ENCODE results near the gene PON3. TPM values are rescaled to one million over a fixed set of nuclear protein-coding genes. Genes with fewer than 3 reads are reported as not detected.

The PON3 gene
- total RNA-seq, 1 experiment from 2014 or later, result not detected

DNA sequence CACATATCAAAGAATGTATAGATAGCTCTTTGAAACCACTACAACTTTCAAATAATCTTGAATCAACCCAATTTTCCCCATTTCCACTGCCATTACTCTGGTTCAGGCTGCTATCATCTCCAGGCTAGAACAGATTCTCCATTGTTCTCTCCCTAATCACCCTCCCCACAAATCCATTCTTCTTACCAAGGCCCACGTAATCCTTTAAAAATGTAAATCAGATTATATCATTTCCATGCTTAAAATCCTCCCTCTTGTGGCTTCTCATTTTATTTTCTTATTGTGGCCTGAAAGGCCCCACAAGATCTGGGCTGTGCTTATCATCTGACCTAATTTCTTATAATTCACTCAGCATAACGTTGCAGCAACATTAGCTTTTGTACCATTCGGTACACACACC is 68.8 kb downstream of the PON3 start:
- H3K9ac ChIP-seq (ENCODE audit: low read length), result no peak overlapping the region
- H3K9me3 ChIP-seq (ENCODE audit: low read length), result no peaks in the 10 kb centered on the region
- H4K20me1 ChIP-seq (ENCODE audit: insufficient read depth, low read depth, low read length), result no peaks in the 10 kb centered on the region
- DNase-seq, result no peak
- H3K4me3 ChIP-seq (ENCODE audit: low read length), result no peak overlapping the region
- no peaks in the 10 kb centered on the region for H3K9me2 ChIP-seq (replicated peaks; ENCODE audit: insufficient read depth, low read length)
- no peaks in the 10 kb centered on the region for H3K4me1 ChIP-seq (ENCODE audit: low read length)
- H3K27ac ChIP-seq (ENCODE audit: low read length), result no peak overlapping the region
- no peak overlapping the region for H3K4me2 ChIP-seq (ENCODE audit: low read depth, low read length, poor library complexity, severe bottlenecking)
- H3K27me3 ChIP-seq (ENCODE audit: low read length), result no peaks in the 10 kb centered on the region
- H3K36me3 ChIP-seq (ENCODE audit: insufficient read depth, low read length), result no peaks in the 10 kb centered on the region
- H3K79me2 ChIP-seq (ENCODE audit: low read length), result no peaks in the 10 kb centered on the region
- H2AFZ ChIP-seq (ENCODE audit: low read length), result no peak overlapping the region

DNA sequence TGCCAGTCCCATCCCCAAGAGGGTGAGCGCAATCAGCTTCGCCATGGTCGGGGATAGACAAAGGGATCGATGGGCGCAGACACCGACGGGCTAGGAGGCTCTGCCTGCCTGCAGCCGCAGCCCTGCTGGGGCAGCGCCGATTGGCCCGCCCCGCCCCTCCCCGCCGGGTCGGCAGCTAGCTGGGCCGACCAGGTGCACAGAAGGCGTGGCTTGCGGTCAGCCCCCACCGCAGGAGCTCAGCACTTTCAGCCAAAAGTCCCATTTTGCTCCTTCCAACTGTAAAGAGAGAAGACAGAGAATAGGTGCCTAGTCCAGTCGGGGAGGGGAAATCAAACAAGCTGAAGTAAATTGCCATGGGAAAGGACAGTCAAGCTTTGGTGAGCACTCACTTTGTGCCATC is 71.7 kb downstream of the PON3 start, which contains the start of gene PON1:
Gene PON1 (minus strand): TSS at position 102 of the 400 bp plus-strand sequence. CDS start 57 bp downstream, at position 45.
- Histone ChIP-seq H3K4me1 (ENCODE audit: low read length) (no peaks in the 10 kb centered on the region), H3K79me2 (ENCODE audit: low read length) (no peaks in the 10 kb centered on the region), H2AFZ (ENCODE audit: low read length) (no peak within 1 kb of the TSS), H4K20me1 (ENCODE audit: insufficient read depth, low read depth, low read length) (no peaks in the 10 kb centered on the region), H3K9me3 (ENCODE audit: low read length) (no peaks in the 10 kb centered on the region), H3K36me3 (ENCODE audit: insufficient read depth, low read length) (no peaks in the 10 kb centered on the region), H3K4me3 (ENCODE audit: low read length) (no peak within 1 kb of the TSS), H3K9ac (ENCODE audit: low read length) (no peak within 1 kb of the TSS), H3K9me2 (replicated peaks; ENCODE audit: insufficient read depth, low read length) (no peaks in the 10 kb centered on the region), H3K27me3 (ENCODE audit: low read length) (no peaks in the 10 kb centered on the region), H3K27ac (ENCODE audit: low read length) (no peak within 1 kb of the TSS), H3K4me2 (ENCODE audit: low read depth, low read length, poor library complexity, severe bottlenecking) (no peak within 1 kb of the TSS)
- DNase-seq, result no peak

DNA sequence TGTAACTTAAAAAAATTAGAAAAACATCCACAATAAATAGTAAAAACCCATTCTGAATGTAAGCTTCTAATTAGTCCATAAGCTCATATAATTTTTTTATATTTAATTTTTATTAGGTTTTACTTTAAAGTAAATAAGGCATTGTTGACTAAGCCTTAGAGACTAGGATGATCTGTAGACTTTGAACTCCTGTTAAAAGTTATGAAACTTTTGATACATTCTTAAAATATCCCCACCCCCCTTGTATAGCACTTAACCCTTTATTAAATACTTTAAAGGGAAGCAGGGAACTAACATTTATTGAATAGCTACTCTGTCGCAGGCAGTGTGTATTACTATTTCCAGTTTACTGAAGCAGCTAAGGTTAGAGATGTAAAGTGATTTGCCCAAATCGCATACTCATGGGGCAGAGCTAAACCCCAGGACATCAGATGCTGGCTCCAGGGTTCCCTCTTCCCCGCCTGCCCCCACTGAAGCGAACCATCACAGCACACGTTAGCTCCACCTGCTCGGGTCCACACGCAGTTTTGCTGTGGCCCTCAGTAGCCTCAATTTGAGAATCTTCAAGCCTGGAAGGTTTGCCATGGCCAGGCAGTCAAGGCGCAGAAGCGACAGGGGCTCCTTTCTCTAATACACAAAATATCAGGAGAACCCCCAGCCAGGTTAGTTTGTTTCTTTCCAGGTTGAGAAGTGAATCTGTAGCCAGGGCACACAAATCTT is 72.6 kb downstream of the PON3 start:
- H4K20me1 ChIP-seq (ENCODE audit: insufficient read depth, low read depth, low read length), result no peaks in the 10 kb centered on the region
- no peak overlapping the region for H3K4me2 ChIP-seq (ENCODE audit: low read depth, low read length, poor library complexity, severe bottlenecking)
- H3K4me1 ChIP-seq (ENCODE audit: low read length), result no peaks in the 10 kb centered on the region
- no peak overlapping the region for H3K27ac ChIP-seq (ENCODE audit: low read length)
- no peaks in the 10 kb centered on the region for H3K27me3 ChIP-seq (ENCODE audit: low read length)
- H3K9ac ChIP-seq (ENCODE audit: low read length), result no peak overlapping the region
- H3K4me3 ChIP-seq (ENCODE audit: low read length), result no peak overlapping the region
- H2AFZ ChIP-seq (ENCODE audit: low read length), result no peak overlapping the region
- no peaks in the 10 kb centered on the region for H3K36me3 ChIP-seq (ENCODE audit: insufficient read depth, low read length)
- no peaks in the 10 kb centered on the region for H3K79me2 ChIP-seq (ENCODE audit: low read length)
- no peak for DNase-seq
- H3K9me3 ChIP-seq (ENCODE audit: low read length), result no peaks in the 10 kb centered on the region
- H3K9me2 ChIP-seq (replicated peaks; ENCODE audit: insufficient read depth, low read length), result no peaks in the 10 kb centered on the region

DNA sequence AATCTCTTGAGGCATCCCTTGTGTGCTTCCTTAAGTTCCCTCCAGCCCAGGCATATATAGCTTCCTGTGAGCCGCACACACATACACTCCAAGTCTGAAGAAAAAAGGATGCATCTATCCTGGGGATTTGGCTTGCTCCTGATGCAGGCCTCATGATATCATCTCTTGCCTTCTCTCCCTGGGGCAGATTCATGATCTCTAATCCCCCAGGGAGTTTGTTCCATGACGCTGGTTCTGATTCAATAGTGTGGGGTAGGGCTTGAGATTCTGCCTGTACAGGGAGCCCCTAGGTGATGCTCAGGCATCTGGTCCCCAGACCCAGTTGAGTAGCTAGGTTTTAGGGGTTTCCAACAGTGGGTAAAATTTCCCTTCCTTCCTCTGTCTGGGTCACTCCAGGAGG is 73.3 kb downstream of the PON3 start:
- Histone ChIP-seq H3K79me2 (ENCODE audit: low read length) (no peaks in the 10 kb centered on the region), H4K20me1 (ENCODE audit: insufficient read depth, low read depth, low read length) (no peaks in the 10 kb centered on the region), H3K4me1 (ENCODE audit: low read length) (no peaks in the 10 kb centered on the region)

DNA sequence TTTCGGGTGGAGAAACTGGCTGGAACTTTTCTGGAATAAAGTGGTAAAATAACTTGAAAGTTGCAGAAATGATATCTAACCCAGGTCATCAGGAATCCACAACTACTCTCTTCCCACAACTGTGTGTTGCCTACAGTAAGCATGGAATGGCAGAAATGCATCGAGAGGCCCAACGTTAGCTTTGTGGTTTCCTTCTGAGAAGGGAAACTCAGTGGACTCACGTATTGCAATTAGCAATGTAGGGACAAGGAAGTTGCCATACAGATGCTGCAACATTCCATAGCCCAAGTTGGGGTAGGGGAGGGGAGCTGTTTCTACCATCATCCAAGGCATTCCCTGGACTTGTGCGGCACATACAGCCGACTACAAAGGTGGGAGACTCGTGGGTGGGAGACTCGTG is 73.8 kb downstream of the PON3 start:
- no peaks in the 10 kb centered on the region for H3K79me2 ChIP-seq (ENCODE audit: low read length)
- H3K9me3 ChIP-seq (ENCODE audit: low read length), result no peaks in the 10 kb centered on the region
- H3K36me3 ChIP-seq (ENCODE audit: insufficient read depth, low read length), result no peaks in the 10 kb centered on the region
- H3K4me1 ChIP-seq (ENCODE audit: low read length), result no peaks in the 10 kb centered on the region
- DNase-seq, result no peak
- no peak overlapping the region for H3K4me3 ChIP-seq (ENCODE audit: low read length)
- H3K27me3 ChIP-seq (ENCODE audit: low read length), result no peaks in the 10 kb centered on the region
- no peak overlapping the region for H3K4me2 ChIP-seq (ENCODE audit: low read depth, low read length, poor library complexity, severe bottlenecking)
- H4K20me1 ChIP-seq (ENCODE audit: insufficient read depth, low read depth, low read length), result no peaks in the 10 kb centered on the region
- H3K9me2 ChIP-seq (replicated peaks; ENCODE audit: insufficient read depth, low read length), result no peaks in the 10 kb centered on the region
- H2AFZ ChIP-seq (ENCODE audit: low read length), result no peak overlapping the region
- H3K9ac ChIP-seq (ENCODE audit: low read length), result no peak overlapping the region
- H3K27ac ChIP-seq (ENCODE audit: low read length), result no peak overlapping the region

More for the DNA sequence above, 73.3 kb downstream of the PON3 start:
- Histone ChIP-seq H2AFZ (ENCODE audit: low read length) (no peak overlapping the region), H3K36me3 (ENCODE audit: insufficient read depth, low read length) (no peaks in the 10 kb centered on the region), H3K4me2 (ENCODE audit: low read depth, low read length, poor library complexity, severe bottlenecking) (no peak overlapping the region), H3K9me2 (replicated peaks; ENCODE audit: insufficient read depth, low read length) (no peaks in the 10 kb centered on the region), H3K27ac (ENCODE audit: low read length) (no peak overlapping the region), H3K9me3 (ENCODE audit: low read length) (no peaks in the 10 kb centered on the region), H3K4me3 (ENCODE audit: low read length) (no peak overlapping the region), H3K27me3 (ENCODE audit: low read length) (no peaks in the 10 kb centered on the region), H3K9ac (ENCODE audit: low read length) (no peak overlapping the region)
- DNase-seq, result no peak

DNA sequence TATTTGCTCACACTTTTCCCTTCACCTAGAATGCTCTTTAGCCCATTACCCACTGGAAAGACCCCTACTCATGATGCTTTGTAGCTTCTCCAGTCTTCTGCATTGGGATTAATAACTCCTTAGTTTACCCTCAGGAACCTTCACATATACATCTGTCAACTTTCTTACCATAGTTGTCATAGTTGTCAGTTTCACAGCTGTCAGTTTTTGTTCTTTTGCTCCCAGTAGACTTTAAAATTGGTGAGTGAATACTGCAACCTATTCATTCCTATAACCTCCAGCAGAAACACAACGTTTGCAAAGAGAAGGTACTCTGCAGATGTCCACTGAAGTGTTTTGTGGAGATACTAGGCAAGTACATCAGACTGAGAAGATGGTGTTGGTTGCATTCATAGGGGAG is 74.5 kb downstream of the PON3 start:
- Histone ChIP-seq H3K9me3 (ENCODE audit: low read length) (no peaks in the 10 kb centered on the region), H3K9me2 (replicated peaks; ENCODE audit: insufficient read depth, low read length) (no peaks in the 10 kb centered on the region), H2AFZ (ENCODE audit: low read length) (no peak overlapping the region), H3K27ac (ENCODE audit: low read length) (no peak overlapping the region), H3K79me2 (ENCODE audit: low read length) (no peaks in the 10 kb centered on the region), H3K4me3 (ENCODE audit: low read length) (no peak overlapping the region), H3K36me3 (ENCODE audit: insufficient read depth, low read length) (no peaks in the 10 kb centered on the region), H3K9ac (ENCODE audit: low read length) (no peak overlapping the region), H4K20me1 (ENCODE audit: insufficient read depth, low read depth, low read length) (no peaks in the 10 kb centered on the region), H3K4me1 (ENCODE audit: low read length) (no peaks in the 10 kb centered on the region), H3K27me3 (ENCODE audit: low read length) (no peaks in the 10 kb centered on the region), H3K4me2 (ENCODE audit: low read depth, low read length, poor library complexity, severe bottlenecking) (no peak overlapping the region)
- no peak for DNase-seq

DNA sequence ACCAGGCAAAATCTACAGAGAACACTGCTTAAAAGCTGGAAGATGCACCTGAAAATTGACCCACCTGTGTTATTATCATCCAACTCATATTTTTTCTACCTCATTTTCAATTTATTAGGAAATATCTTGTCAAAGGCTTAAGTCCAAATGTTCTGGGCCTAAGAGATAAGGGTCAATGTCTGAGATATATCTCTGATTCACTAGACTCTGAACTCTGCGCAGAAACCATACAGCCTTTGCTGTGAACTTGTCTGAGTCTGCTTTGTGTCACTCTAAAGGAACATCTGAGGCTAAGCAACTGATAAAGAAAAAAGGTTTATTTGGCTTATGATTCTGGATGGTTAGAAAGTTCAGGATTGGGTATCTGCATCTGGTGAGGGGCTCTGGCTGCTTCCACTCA is 75.5 kb downstream of the PON3 start:
- no peaks in the 10 kb centered on the region for H3K4me1 ChIP-seq (ENCODE audit: low read length)
- no peaks in the 10 kb centered on the region for H3K79me2 ChIP-seq (ENCODE audit: low read length)
- H2AFZ ChIP-seq (ENCODE audit: low read length), result no peak overlapping the region
- H3K27me3 ChIP-seq (ENCODE audit: low read length), result no peaks in the 10 kb centered on the region
- no peak for DNase-seq
- H3K4me3 ChIP-seq (ENCODE audit: low read length), result no peak overlapping the region
- no peak overlapping the region for H3K4me2 ChIP-seq (ENCODE audit: low read depth, low read length, poor library complexity, severe bottlenecking)
- no peaks in the 10 kb centered on the region for H3K36me3 ChIP-seq (ENCODE audit: insufficient read depth, low read length)
- H3K27ac ChIP-seq (ENCODE audit: low read length), result no peak overlapping the region
- H3K9me3 ChIP-seq (ENCODE audit: low read length), result no peaks in the 10 kb centered on the region
- H3K9me2 ChIP-seq (replicated peaks; ENCODE audit: insufficient read depth, low read length), result no peaks in the 10 kb centered on the region
- H4K20me1 ChIP-seq (ENCODE audit: insufficient read depth, low read depth, low read length), result no peaks in the 10 kb centered on the region
- H3K9ac ChIP-seq (ENCODE audit: low read length), result no peak overlapping the region

DNA sequence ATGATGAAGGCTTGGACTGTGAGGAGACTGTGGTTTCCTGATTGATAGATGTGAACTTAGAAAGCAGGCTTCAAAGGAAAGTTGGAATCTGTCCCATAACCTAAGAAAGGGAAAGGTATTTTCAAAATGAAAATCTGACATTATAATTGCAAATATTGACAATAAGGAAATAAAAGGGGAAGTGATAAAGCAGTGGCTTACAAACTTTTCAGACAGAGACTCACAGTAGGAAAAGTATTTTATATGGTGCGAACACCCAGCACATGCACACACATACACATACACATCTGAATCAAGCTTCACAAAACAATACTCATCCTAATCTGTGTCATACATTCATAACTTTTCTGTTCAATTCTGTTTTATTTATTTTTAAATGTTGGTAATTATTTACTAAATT is 76.6 kb downstream of the PON3 start:
- H3K79me2 ChIP-seq (ENCODE audit: low read length), result no peaks in the 10 kb centered on the region
- H3K36me3 ChIP-seq (ENCODE audit: insufficient read depth, low read length), result no peaks in the 10 kb centered on the region
- H3K9ac ChIP-seq (ENCODE audit: low read length), result no peak overlapping the region
- no peaks in the 10 kb centered on the region for H3K4me1 ChIP-seq (ENCODE audit: low read length)
- H3K27me3 ChIP-seq (ENCODE audit: low read length), result no peaks in the 10 kb centered on the region
- H3K4me2 ChIP-seq (ENCODE audit: low read depth, low read length, poor library complexity, severe bottlenecking), result no peak overlapping the region
- no peak overlapping the region for H3K4me3 ChIP-seq (ENCODE audit: low read length)
- no peaks in the 10 kb centered on the region for H3K9me3 ChIP-seq (ENCODE audit: low read length)
- no peak overlapping the region for H2AFZ ChIP-seq (ENCODE audit: low read length)
- no peak for DNase-seq
- H3K27ac ChIP-seq (ENCODE audit: low read length), result no peak overlapping the region
- H4K20me1 ChIP-seq (ENCODE audit: insufficient read depth, low read depth, low read length), result no peaks in the 10 kb centered on the region
- no peaks in the 10 kb centered on the region for H3K9me2 ChIP-seq (replicated peaks; ENCODE audit: insufficient read depth, low read length)

Data from Karpas-422 (cell line).